KMS-11 (cell line): Measurements from ENCODE around the gene ZP4.

Source experiments
- H2AFZ ChIP-seq: fragments of 200-600 bp; sonication (generic); 2 replicates; pipeline ENCODE4 v1.6.1; 2016; ENCODE audit warnings: antibody characterized with exemption, mixed run types, low read depth
- H3K27ac ChIP-seq: fragments of 200-600 bp; sonication (generic); 2 replicates; pipeline ENCODE4 v1.6.1; 2016; ENCODE audit warnings: mild to moderate bottlenecking, mixed run types
- H3K27me3 ChIP-seq: fragments of 200-600 bp; sonication (generic); 2 replicates; pipeline ENCODE4 v1.6.1; 2017; ENCODE audit warnings: mild to moderate bottlenecking, low read depth, mixed run types, moderate library complexity; ENCODE audit not compliant: insufficient read depth
- H3K36me3 ChIP-seq: fragments of 200-600 bp; sonication (generic); 2 replicates; pipeline ENCODE4 v1.6.1; 2017; ENCODE audit warnings: mild to moderate bottlenecking, mixed run types; ENCODE audit not compliant: insufficient read depth
- H3K4me1 ChIP-seq: fragments of 200-600 bp; sonication (generic); 2 replicates; pipeline ENCODE4 v1.6.1; 2016; ENCODE audit warnings: mild to moderate bottlenecking, low read depth, mixed run types; ENCODE audit not compliant: poor library complexity, severe bottlenecking
- H3K4me2 ChIP-seq: fragments of 200-600 bp; sonication (generic); 2 replicates; pipeline ENCODE4 v1.7.0; 2016; ENCODE audit warnings: mild to moderate bottlenecking, mixed run types
- H3K4me3 ChIP-seq: fragments of 200-600 bp; sonication (generic); IDR thresholded peaks from 2 replicates; pipeline ENCODE4 v1.6.1; 2017; ENCODE audit warnings: low read depth, low read length, mixed read lengths; ENCODE audit not compliant: insufficient read depth
- H3K79me2 ChIP-seq: fragments of 200-600 bp; sonication (generic); 2 replicates; pipeline ENCODE4 v1.6.1; 2016; ENCODE audit warnings: low read depth, mixed run types; ENCODE audit not compliant: insufficient read depth
- H3K9ac ChIP-seq: fragments of 200-600 bp; sonication (generic); 2 replicates; pipeline ENCODE4 v1.6.1; 2016; ENCODE audit warnings: mild to moderate bottlenecking, mixed run types
- H4K20me1 ChIP-seq: fragments of 200-600 bp; sonication (generic); 2 replicates; pipeline ENCODE4 v1.6.1; 2016; ENCODE audit warnings: mild to moderate bottlenecking, mixed run types; ENCODE audit not compliant: insufficient read depth
- TF ChIP-seq, protein P1 (sequence below): fragments of 200-600 bp; sonication (generic); conservative IDR thresholded peaks from 2 replicates; pipeline ENCODE4 v1.6.1; 2017; ENCODE audit warnings: low read depth, mild to moderate bottlenecking, antibody characterized with exemption, low read length, moderate library complexity, mixed read lengths

The ZP4 gene

DNA sequence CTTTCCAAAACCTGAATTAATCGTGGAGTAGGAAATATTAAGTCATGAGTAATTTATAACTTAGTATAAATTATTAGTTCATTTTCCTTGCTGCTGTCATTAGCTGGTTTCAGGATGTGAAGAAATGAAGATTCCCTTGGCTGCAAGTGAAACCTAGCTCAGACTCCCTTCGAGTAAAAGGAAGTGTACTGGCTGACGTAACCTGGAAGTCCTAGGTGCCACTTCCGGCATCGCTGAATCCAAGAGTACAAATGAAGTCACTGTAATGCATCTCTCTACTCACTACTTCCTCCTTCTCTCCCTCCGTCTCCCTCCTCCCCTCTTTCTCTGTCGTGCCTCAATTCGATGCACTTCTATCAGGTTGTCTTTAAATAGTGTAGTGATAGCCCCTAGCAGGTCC is 28.8 kb downstream of the ZP4 start:
- H4K20me1 ChIP-seq, result no peaks in the 10 kb centered on the region
- H3K4me1 ChIP-seq, result no peaks in the 10 kb centered on the region
- H3K36me3 ChIP-seq, result no peaks in the 10 kb centered on the region
- no peak overlapping the region for H3K4me3 ChIP-seq
- no peak overlapping the region for H2AFZ ChIP-seq
- no peaks in the 10 kb centered on the region for H3K79me2 ChIP-seq
- H3K27me3 ChIP-seq, result no peaks in the 10 kb centered on the region
- H3K27ac ChIP-seq, result no peak overlapping the region
- H3K4me2 ChIP-seq, result no peak overlapping the region
- TF ChIP-seq, protein P1, sequence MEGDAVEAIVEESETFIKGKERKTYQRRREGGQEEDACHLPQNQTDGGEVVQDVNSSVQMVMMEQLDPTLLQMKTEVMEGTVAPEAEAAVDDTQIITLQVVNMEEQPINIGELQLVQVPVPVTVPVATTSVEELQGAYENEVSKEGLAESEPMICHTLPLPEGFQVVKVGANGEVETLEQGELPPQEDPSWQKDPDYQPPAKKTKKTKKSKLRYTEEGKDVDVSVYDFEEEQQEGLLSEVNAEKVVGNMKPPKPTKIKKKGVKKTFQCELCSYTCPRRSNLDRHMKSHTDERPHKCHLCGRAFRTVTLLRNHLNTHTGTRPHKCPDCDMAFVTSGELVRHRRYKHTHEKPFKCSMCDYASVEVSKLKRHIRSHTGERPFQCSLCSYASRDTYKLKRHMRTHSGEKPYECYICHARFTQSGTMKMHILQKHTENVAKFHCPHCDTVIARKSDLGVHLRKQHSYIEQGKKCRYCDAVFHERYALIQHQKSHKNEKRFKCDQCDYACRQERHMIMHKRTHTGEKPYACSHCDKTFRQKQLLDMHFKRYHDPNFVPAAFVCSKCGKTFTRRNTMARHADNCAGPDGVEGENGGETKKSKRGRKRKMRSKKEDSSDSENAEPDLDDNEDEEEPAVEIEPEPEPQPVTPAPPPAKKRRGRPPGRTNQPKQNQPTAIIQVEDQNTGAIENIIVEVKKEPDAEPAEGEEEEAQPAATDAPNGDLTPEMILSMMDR, result no peak
- H3K9ac ChIP-seq, result no peak overlapping the region

DNA sequence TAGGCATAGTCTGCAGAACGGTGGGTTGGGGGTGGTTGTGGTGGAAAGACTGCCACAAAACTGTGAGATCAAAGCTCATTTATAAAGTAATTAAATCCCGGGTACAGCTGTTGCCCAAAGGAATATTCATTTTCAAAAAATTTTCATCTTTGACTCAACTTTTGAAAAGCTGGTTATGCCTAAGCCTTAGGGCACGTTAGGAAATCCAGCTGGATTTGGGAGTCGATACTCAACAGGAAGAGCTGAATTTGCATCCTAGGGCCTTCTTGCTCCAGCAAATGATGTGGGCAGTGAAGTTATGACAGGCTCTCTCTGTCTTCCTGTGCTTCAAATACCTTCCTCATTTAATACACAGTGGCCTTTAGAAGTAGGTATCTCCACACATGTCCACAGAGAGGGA is 31.7 kb downstream of the ZP4 start:
- no peak overlapping the region for H3K4me3 ChIP-seq
- H3K4me2 ChIP-seq, result no peak overlapping the region
- H3K36me3 ChIP-seq, result no peaks in the 10 kb centered on the region
- no peak overlapping the region for H3K9ac ChIP-seq
- no peaks in the 10 kb centered on the region for H4K20me1 ChIP-seq
- no peaks in the 10 kb centered on the region for H3K27me3 ChIP-seq
- H2AFZ ChIP-seq, result no peak overlapping the region
- no peaks in the 10 kb centered on the region for H3K4me1 ChIP-seq
- H3K79me2 ChIP-seq, result no peaks in the 10 kb centered on the region
- no peak overlapping the region for H3K27ac ChIP-seq
- TF ChIP-seq, protein P1, result no peak

DNA sequence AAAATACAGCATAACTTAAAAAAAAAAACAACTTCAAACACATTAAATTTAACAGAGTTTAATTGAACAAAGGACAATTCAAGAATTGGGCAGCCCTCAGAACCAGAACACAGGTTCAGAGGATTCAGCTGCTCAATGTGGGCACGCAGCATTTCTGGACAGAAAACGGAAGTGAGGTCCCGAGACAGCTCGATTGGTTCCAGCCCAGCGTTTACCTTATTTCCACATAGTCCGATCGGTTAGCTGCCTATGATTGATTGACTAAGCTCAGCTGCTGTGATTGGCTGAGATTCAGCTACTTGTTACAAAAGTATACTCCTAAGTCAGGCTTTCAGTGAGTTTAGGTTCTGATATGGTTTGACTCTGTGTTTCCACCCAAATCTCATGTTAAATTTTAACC is 33.3 kb downstream of the ZP4 start:
- H3K4me3 ChIP-seq, result no peak overlapping the region
- TF ChIP-seq, protein P1, result no peak
- H3K4me1 ChIP-seq, result no peaks in the 10 kb centered on the region
- no peak overlapping the region for H3K4me2 ChIP-seq
- no peaks in the 10 kb centered on the region for H3K79me2 ChIP-seq
- H3K27me3 ChIP-seq, result no peaks in the 10 kb centered on the region
- no peaks in the 10 kb centered on the region for H4K20me1 ChIP-seq
- no peak overlapping the region for H3K27ac ChIP-seq
- H3K9ac ChIP-seq, result no peak overlapping the region
- H2AFZ ChIP-seq, result no peak overlapping the region
- no peaks in the 10 kb centered on the region for H3K36me3 ChIP-seq

DNA sequence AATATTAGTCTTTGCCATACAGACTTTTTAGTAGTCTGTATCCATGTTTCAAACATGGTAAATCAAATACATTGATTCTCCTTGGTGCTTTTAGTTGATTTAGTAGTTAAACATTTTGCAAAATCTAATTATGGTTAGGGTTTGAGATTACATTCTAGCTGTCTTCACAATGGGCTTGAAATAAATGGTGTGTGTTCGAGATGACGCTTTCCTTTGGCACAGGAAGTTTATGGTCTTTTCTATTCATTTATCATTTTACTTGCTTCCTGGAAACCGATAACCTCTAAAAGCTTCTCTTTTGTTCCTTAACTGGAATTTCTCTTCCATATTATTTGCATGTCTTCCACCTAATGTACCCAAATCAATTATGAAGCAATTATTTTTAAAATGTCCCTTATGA is 38.4 kb downstream of the ZP4 start:
- Histone ChIP-seq H3K27ac (no peak overlapping the region), H3K79me2 (no peaks in the 10 kb centered on the region), H2AFZ (no peak overlapping the region), H3K4me3 (no peak overlapping the region), H3K4me2 (no peak overlapping the region), H3K4me1 (no peaks in the 10 kb centered on the region), H3K9ac (no peak overlapping the region), H3K27me3 (no peaks in the 10 kb centered on the region), H4K20me1 (no peaks in the 10 kb centered on the region), H3K36me3 (no peaks in the 10 kb centered on the region)
- TF ChIP-seq, protein P1, result no peak
